Stimulated activated CD8-positive, alpha-beta memory T cell treated with anti-CD3 and anti-CD28 coated beads, Interleukin-15, amount 100 ng/mL, for 48 hours (primary cell): ENCODE data around the gene PLA2G2F.
A peak's percentile ranks its signal among the peaks of the same experiment; 100 is the strongest.

ENCODE experiments used
- DNase-seq, 2 donors: peaks; one replicate each; pipeline ENCODE4 v3.0.0-alpha.2; 2020; ENCODE audit warnings: low read depth in 2 of 2

PLA2G2F gene

GRCh38 chr1:20142001-20142710 is 3.0 kb downstream of the PLA2G2F start:
- no peak for DNase-seq

DNA sequence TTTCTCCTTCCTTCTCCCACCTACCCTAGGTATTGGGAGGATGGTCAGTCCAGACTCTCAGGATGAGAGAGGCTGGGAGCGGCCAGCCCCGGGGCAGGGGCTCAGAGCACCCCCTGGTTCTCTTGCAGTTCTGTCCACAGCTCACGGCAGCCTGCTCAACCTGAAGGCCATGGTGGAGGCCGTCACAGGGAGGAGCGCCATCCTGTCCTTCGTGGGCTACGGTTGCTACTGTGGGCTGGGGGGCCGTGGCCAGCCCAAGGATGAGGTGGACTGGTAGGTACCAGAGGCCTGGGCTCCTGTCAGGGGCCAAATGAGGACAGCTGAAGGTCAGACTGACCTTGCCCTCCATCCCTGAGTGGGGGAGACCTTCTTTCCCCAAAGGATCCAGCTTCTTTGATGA is 4.2 kb downstream of the PLA2G2F start:
- DNase-seq: no peak

DNA sequence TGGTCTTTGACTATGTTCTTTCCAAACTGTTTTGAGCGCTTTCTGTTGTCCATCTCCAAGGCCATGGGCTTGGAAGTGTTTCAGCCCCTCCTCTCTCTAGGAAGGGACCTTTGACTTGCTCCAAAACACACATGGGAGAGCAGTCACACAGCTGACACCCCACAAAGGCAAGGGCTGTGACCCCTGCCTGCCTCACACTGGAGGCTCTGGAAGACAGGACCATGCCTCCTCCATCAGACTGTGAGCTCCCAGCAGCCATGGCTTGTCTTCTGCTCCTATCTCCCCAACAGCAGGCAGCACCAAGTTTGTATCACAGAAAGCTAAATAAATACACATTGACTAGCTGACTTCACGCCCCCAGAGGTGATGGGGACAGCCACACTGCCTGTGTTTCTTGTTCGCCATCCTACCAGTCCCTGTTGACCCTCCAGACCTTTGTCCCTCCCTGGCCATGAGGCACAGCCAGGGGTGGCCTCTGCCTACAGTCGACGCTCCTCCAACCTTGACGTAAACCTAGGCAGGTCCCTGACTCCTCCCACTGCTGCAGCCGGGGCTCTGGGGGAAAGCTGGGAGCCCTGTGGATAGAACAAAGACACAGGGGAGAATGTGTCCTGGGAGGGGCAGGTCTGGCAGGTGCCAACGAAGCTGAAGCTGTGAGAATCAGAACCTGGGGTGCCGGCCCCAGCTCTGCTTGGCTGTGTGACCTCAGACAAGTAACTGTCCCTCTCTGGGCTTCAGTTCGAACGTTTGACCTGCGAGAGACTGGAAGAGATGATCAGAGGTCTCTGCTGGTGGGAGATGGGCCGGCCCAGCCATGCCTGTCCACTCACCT is 4.8 kb downstream of the PLA2G2F start:
- no peak for DNase-seq

DNA sequence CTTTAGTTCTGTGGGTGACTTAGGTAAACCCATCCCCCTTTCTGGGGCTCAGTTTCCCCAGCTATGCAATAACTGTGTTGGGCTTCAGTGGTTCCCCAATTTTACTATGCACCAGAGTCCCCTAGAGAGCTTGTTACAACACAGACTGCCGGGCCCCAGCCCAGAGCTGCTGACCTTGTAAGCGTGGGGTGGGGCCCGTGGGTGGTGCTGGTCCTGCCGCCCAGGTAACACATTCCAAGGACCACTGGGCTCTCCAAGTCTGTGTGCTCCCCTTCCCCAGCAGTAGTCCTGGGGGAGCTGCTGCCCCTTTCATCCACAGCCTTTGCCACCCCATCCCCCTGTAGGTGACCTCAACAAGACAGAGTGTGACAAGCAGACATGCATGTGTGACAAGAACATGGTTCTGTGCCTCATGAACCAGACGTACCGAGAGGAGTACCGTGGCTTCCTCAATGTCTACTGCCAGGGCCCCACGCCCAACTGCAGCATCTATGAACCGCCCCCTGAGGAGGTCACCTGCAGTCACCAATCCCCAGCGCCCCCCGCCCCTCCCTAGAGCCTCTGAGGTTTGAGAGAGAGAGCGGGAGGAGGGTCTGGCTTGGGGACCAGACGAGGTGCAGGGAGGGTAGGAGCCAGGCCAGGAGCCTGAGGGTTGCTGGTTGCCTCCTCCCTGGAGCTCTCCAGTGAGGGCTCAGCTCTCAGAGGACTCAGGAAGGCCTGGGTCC is 8.9 kb downstream of the PLA2G2F start:
- no peak for DNase-seq

GRCh38 chr1:20148571-20149500 is 9.7 kb downstream of the PLA2G2F start:
- DNase-seq: no peak

- no peak for DNase-seq
Measured at GRCh38 chr1:20149601-20150325, 10.6 kb downstream of the PLA2G2F start.

GRCh38 chr1:20150326-20150705 is 11.2 kb downstream of the PLA2G2F start:
- DNase-seq: no peak

- DNase-seq: no peak
Measured at GRCh38 chr1:20150969-20151368, 11.8 kb downstream of the PLA2G2F start.

GRCh38 chr1:20151906-20152598 is 12.9 kb downstream of the PLA2G2F start:
- peak; percentile 50 to 59 for DNase-seq

- no peak for DNase-seq
Measured at GRCh38 chr1:20152599-20152930, 13.4 kb downstream of the PLA2G2F start.

DNA sequence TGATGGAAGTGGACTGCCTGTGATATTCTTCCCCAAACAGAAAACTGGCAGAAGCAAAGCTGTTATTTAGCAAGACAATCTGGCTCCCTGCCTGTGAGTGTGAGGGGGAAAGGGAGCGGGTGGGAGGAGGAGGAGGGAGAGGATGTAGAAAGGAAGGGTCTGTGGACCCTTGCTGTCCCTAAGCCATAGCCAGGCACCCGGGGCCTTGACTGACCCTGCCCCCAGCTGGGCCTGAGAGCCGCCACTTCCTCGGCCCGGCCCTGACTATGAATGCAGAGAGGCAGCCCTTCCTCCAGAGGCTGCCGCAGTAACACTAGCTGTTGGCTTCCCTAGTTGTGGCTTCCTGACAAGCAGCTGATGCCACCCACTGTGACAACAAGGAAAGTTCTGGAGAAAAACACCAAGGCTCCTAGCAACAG is 13.9 kb downstream of the PLA2G2F start:
- no peak for DNase-seq

DNA sequence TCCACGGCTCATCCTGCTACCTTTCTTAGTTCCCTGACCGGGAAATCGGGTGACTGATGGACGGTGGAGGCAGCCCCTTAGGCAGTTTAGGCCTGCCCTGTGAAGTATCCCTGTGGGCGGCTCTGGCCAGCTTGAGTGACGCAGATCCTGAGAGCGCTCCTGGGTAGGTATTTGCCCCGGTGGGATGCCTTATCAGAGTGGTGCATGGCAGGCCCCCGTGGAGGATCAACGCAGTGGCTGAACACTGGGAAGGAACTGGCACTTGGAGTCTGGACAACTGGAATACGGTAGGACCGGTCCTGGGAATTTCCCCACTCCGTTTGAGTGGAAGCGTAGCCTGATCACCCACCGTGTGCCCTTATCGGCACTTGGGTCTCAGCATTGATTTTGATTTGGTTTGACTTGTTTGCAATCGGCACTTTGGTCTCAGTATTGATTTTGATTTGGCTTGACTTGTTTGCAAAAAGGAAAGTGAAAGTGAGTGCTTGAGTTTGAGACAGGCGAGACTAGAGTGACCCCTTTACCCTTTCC is 15.2 kb downstream of the PLA2G2F start:
- DNase-seq: no peak

DNA sequence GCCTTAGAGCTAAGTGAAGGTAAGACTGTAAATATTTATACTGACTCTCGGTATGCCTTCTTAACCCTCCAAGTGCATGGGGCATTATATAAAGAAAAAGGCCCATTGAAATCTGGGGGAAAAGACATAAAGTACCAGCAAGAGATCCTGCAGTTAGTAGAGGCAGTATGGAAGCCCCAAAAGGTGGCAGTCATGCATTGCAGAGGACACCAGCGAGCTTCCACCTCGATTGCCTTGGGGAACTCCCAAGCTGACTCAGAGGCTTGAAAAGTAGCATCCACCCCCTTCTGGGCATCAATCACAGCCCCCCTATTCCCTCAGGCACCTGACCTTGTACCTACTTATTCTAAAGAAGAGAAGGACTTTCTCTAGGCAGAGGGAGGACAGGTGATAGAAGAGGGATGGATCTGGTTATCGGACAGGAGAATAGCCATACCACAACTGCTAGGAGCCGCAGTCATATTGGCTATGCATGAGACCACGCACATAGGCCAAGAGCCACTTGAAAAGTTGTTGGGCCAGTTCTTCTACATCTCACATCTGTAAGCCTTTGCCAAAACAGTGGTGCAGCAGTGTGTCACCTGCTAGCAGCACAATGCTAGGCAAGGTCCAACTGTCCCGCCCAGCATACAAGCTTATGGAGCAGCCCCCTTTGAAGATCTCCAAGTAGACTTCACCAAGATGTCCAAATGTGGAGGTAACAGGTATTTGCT is 19.4 kb downstream of the PLA2G2F start:
- DNase-seq: no peak

GRCh38 chr1:20160034-20160433 is 20.9 kb downstream of the PLA2G2F start:
- DNase-seq: no peak

DNA sequence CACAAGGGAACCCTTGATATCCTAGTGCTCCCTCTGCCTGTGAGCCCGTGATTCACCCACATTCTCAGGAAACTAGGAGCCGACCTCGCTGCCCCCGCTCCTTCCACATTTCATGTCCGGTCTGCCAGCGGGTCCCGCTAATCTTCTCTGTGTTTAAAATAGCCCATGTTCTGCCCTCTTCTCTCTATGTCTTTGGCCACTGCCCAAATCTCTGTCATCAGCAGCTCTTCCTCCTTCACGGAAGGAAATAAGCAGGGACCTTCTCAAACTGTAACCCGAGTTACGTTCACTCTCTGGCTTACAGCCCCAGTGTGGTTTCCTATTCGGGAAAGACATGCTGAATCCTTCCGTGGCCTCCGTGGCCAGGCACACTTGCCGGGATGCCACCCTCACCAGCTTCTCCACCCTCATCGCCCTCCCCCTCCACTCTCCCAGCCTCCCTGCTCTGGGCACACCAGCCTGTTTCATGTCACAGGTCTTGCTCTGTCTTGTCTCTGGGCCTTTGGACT is 25.6 kb downstream of the PLA2G2F start:
- no peak for DNase-seq

DNA sequence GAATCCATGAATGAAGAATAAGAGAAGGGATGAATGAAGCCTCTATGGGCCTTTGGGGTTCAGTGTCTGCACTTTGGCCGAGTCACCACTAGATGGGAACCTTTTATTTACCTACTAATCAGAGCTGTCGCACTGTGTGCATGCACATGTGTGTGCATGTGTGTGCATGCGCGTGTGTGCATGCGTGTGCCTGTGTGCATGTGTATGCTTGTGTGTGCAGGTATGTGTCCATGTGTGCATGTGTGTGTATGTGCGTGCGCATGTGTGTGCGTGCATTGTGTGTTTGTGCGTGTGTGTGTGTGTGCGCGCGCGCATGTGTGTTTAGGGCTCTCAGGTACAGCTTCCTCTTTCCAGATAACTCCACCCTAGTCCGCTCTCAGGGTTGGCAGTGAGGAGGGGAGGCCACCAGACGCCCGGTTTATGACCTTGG is 26.4 kb downstream of the PLA2G2F start:
- no peak for DNase-seq

DNA sequence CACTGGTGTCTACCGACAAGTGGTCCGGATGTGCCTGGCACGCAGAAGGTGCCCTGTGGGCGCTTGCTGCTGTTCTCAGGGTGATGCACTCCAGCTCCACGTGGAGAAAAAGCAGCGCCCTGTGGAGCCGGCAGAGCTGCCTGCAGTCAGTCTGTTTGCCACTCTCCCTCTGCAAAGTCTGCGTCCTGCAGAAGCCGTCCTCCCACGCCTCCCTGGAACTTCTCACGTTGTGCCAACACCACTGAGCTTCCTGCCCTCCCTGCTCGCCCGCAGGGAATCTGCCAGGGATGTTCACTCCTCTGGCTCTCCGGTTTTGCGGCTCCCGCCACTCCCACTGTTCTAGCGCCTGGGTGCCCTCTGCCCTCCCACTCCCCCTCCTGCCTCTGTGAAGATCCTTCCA is 26.9 kb downstream of the PLA2G2F start:
- DNase-seq: no peak

DNA sequence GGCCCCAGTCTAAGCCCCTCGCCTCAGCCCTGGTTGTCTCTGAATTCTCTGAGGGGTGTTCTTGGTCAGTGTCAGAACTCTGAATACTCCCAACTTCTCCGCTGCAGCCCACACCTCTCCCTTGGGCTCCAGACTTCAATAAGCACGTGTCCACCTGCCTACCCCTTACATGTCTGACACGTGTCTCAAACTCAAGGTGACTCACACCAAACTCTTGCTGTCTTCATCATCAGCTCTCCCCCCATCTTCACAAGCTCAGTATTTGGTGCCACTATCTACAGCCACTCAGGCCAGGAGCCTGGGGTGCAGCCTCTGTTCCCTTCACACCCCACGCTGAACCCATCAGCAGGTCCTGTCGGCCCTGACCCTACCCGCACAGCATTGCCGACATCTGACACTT is 28.0 kb downstream of the PLA2G2F start:
- DNase-seq: no peak
